Measurements from ENCODE around the gene PPP1R15A. TPM values are rescaled to one million over a fixed set of nuclear protein-coding genes. Genes with fewer than 3 reads are reported as not detected.

PPP1R15A gene
- total RNA-seq, 1 experiment from 2014 or later: 41.2 TPM

DNA sequence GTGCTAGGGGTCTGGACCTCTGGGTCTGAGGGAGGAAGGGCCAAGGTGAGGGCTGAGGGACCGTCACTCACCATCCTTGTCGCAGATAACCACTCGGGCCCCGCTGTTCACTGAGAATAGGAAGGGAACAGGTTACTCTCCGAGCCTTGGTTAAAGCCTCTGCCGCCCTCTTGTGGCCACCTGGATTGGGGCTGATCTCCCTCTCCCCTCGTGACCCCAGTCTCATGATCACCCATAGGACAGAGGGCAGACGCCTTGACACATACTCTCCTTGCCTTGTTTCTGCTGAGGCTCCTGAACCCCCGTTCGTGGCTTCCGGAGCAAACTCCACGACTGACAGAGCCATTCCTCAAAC, 36.5 kb upstream of the PPP1R15A start:
- BruUV-seq (replicated peaks): no TSS peak
- intact Hi-C loops (cut with micrococcal nuclease; ENCODE audit: unreplicated experiment): loop anchor here (2.0 to 5.0 kb wide), 2 partner anchors 47 to 188 kb away; partner anchors contain the start of gene CA11
- CTCF ChIA-PET: interaction anchor here (0.6 to 2.0 kb wide), 5 partner anchors 9 to 135 kb away, joined by 4 to 16 read pairs (median 6); no protein-coding TSS in a partner anchor
- H3K4me3 ChIP-seq (ENCODE audit: low read depth, low read length, poor library complexity, severe bottlenecking): peak overlapping the region; percentile 41
- H3K36me3 ChIP-seq (ENCODE audit: insufficient read depth, low read length, poor library complexity, severe bottlenecking): no peaks in the 10 kb centered on the region
- no peak for TF ChIP-seq EZH2 (IDR thresholded peaks at IDR 0.05; ENCODE audit: borderline replicate concordance, low read depth, low read length, poor library complexity, severe bottlenecking)
- TF ChIP-seq, protein P1, sequence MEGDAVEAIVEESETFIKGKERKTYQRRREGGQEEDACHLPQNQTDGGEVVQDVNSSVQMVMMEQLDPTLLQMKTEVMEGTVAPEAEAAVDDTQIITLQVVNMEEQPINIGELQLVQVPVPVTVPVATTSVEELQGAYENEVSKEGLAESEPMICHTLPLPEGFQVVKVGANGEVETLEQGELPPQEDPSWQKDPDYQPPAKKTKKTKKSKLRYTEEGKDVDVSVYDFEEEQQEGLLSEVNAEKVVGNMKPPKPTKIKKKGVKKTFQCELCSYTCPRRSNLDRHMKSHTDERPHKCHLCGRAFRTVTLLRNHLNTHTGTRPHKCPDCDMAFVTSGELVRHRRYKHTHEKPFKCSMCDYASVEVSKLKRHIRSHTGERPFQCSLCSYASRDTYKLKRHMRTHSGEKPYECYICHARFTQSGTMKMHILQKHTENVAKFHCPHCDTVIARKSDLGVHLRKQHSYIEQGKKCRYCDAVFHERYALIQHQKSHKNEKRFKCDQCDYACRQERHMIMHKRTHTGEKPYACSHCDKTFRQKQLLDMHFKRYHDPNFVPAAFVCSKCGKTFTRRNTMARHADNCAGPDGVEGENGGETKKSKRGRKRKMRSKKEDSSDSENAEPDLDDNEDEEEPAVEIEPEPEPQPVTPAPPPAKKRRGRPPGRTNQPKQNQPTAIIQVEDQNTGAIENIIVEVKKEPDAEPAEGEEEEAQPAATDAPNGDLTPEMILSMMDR (conservative IDR thresholded peaks at IDR 0.05; ENCODE audit: low read depth, low read length): peak; percentile 95
- no peaks in the 10 kb centered on the region for H3K9me3 ChIP-seq (ENCODE audit: low read depth, low read length, poor library complexity, severe bottlenecking)
- H3K4me1 ChIP-seq (ENCODE audit: insufficient read depth, low read length, poor library complexity, severe bottlenecking): peaks cover 13% of the 10 kb centered on the region
- H3K27me3 ChIP-seq (replicated peaks; ENCODE audit: insufficient read depth, low read depth, low read length, poor library complexity): no peaks in the 10 kb centered on the region
- DNase-seq (ENCODE audit: low spot score): peak; percentile 88
- no peak overlapping the region for H3K27ac ChIP-seq (ENCODE audit: low read depth, low read length, poor library complexity, severe bottlenecking)
- POLR2A ChIA-PET (ENCODE audit: low non-redundant PET): interaction anchor here (0.6 kb wide), 1 partner anchor 218 kb away, joined by 3 read pairs; no protein-coding TSS in a partner anchor

DNA sequence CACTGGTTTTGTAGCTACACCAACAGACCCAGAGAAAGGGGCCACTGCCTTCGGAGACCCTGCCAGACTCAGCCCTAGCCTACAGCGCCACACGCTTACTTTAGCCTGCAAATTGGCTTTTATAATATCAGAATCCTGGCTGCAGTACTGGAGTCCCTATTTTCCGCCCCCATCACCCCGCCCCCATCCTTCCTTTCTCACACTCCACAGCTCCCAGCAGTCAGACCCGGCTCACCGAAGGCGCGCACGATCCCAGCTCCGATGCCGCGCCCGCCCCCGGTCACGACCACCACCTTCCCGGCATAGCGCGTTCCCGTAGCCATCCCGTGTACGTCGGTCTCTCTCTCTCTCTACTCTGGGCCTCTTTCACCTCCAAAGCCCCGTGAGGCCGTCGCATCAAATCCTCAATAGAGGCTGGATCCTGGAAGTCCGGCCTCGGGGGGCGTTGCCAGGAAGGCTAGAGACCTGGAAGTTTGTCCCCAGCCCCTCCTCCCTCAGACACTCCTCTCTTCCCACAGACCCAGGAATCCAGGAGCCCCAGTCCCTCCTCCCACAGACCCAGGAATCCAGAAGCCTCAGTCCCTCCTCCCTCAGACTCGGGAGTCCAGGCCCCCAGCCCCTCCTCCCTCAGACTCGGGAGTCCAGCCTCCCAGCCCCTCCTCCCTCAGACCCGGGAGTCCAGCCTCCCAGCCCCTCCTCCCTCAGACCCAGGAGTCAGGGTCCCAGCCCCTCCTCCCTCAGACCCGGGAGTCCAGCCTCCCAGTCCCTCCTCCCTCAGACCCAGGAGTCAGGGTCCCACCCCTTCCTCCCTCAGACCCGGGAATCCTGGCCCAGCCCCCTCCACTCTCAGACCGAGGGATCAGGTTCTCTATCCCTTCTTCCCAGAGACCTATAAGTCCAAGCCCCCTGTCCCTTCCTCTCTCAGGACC, 35.9 kb upstream of the PPP1R15A start, which contains the start of gene HSD17B14:
Gene HSD17B14 (minus strand): TSS at position 403 of the 929 bp plus-strand sequence. CDS start 80 bp downstream, at position 323.
- Histone ChIP-seq H3K9me3 (ENCODE audit: low read depth, low read length, poor library complexity, severe bottlenecking) (no peaks in the 10 kb centered on the region), H3K4me3 (ENCODE audit: low read depth, low read length, poor library complexity, severe bottlenecking) (peak within 1 kb of the TSS; percentile 41), H3K4me1 (ENCODE audit: insufficient read depth, low read length, poor library complexity, severe bottlenecking) (peaks cover 13% of the 10 kb centered on the region), H3K27ac (ENCODE audit: low read depth, low read length, poor library complexity, severe bottlenecking) (peak within 1 kb of the TSS; percentile 1), H3K36me3 (ENCODE audit: insufficient read depth, low read length, poor library complexity, severe bottlenecking) (no peaks in the 10 kb centered on the region), H3K27me3 (replicated peaks; ENCODE audit: insufficient read depth, low read depth, low read length, poor library complexity) (no peaks in the 10 kb centered on the region)
- ChIA-PET POLR2A (ENCODE audit: low non-redundant PET) (interaction anchor here (0.6 to 0.8 kb wide), 2 partner anchors 219 to 408 kb away, joined by 3 to 14 read pairs; no protein-coding TSS in a partner anchor), CTCF (interaction anchor here (0.6 to 2.0 kb wide), 8 partner anchors 9 to 226 kb away, joined by 4 to 16 read pairs (median 6); no protein-coding TSS in a partner anchor)
- intact Hi-C loops (cut with micrococcal nuclease; ENCODE audit: unreplicated experiment): loop anchor here (2.0 to 5.0 kb wide), 2 partner anchors 48 to 189 kb away; partner anchors contain the start of gene CA11
- DNase-seq (ENCODE audit: low spot score): peak; percentile 59
- no TSS peak for BruUV-seq (replicated peaks)
- TF ChIP-seq EZH2 (IDR thresholded peaks at IDR 0.05; ENCODE audit: borderline replicate concordance, low read depth, low read length, poor library complexity, severe bottlenecking): no peak
- TF ChIP-seq, protein P1 (conservative IDR thresholded peaks at IDR 0.05; ENCODE audit: low read depth, low read length): 0 out of 2 replicates have a peak, but pooled peaks have one; percentile 41

DNA sequence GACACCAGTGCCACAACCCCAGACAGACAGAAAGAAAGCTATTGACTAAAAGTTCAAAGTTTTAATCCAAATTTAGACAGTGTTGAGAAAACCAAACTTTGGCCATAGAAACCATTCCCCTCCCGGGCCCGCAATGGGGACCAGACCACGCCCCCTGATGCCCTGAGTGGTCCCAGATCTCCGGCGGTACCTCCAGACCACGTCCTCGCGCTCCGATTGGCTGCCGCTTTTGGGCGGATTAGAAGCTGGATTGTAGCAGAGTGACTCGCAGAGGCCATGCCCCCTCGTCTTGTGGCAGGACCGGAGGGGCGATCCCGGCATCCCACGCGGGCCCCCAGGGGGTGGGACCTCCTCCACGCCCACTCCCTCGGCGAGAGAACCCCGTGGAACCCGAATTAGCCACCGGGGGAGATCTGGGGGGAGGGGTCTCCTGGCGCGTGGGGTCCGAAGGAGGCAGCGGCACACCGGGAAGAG, 35.1 kb upstream of the PPP1R15A start:
- ChIA-PET CTCF (interaction anchor here (0.6 to 2.0 kb wide), 5 partner anchors 35 to 139 kb away, joined by 3 to 16 read pairs (median 6); no protein-coding TSS in a partner anchor), POLR2A (ENCODE audit: low non-redundant PET) (interaction anchor here (0.6 to 0.8 kb wide), 2 partner anchors 9 to 407 kb away, joined by 3 to 14 read pairs; no protein-coding TSS in a partner anchor)
- DNase-seq (ENCODE audit: low spot score): peak; percentile 95
- H3K27ac ChIP-seq (ENCODE audit: low read depth, low read length, poor library complexity, severe bottlenecking): peak overlapping the region; percentile 1
- H3K4me3 ChIP-seq (ENCODE audit: low read depth, low read length, poor library complexity, severe bottlenecking): peak overlapping the region; percentile 41
- peaks cover 13% of the 10 kb centered on the region for H3K4me1 ChIP-seq (ENCODE audit: insufficient read depth, low read length, poor library complexity, severe bottlenecking)
- intact Hi-C loops (cut with micrococcal nuclease; ENCODE audit: unreplicated experiment): loop anchor here (2.0 to 5.0 kb wide), 2 partner anchors 48 to 190 kb away; partner anchors contain the start of gene CA11
- no peaks in the 10 kb centered on the region for H3K27me3 ChIP-seq (replicated peaks; ENCODE audit: insufficient read depth, low read depth, low read length, poor library complexity)
- TF ChIP-seq EZH2 (IDR thresholded peaks at IDR 0.05; ENCODE audit: borderline replicate concordance, low read depth, low read length, poor library complexity, severe bottlenecking): no peak
- TF ChIP-seq, protein P1 (conservative IDR thresholded peaks at IDR 0.05; ENCODE audit: low read depth, low read length): no peak
- no TSS peak for BruUV-seq (replicated peaks)
- H3K36me3 ChIP-seq (ENCODE audit: insufficient read depth, low read length, poor library complexity, severe bottlenecking): no peaks in the 10 kb centered on the region
- H3K9me3 ChIP-seq (ENCODE audit: low read depth, low read length, poor library complexity, severe bottlenecking): no peaks in the 10 kb centered on the region
